Iris pigment epithelial cell (primary cell): ENCODE measurements around the gene MASTL.

ENCODE experiments used
- DNase-seq: peaks from one replicate; pipeline ENCODE4 v3.0.0-alpha.2; 2011; ENCODE audit warnings: low read depth

MASTL gene

GRCh38 chr10:27225642-27226257 lies 70.6 kb downstream of the MASTL start:
- no peak for DNase-seq

DNA sequence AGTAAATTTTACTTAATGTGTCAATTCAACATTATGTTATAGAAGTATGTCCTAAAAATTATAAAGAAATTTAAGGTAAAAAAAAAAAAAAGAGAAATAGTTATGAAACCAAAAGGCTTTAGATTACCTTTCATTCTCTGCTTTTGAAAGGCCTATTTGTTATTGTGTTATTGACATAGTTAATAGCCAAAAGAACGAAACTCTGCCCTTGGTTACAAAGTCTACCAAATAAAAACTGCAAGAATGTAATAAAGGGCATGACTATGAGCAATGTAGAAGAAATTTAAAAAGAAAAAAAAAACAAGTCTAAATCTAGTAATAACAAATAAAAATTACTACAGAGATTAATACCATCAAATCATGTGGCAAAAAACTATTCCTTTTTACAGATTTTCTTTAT lies 74.9 kb downstream of the MASTL start:
- DNase-seq = no peak

- DNase-seq = no peak
Measured at GRCh38 chr10:27235706-27236105, 80.6 kb downstream of the MASTL start.
